Neutrophil (primary cell): ENCODE measurements around the gene CRTC1.

Experiments
- H3K27ac ChIP-seq: fragments of 200-600 bp; sonication (generic); 2 replicates; pipeline ENCODE4 v1.5.1; 2016; ENCODE audit warnings: mild to moderate bottlenecking, moderate library complexity
- H3K27me3 ChIP-seq: fragments of 200-600 bp; sonication (generic); 2 replicates; pipeline ENCODE4 v1.6.0; 2016; ENCODE audit warnings: mild to moderate bottlenecking
- H3K36me3 ChIP-seq: fragments of 200-600 bp; sonication (generic); 2 replicates; pipeline ENCODE4 v1.5.1; 2017
- H3K4me1 ChIP-seq, 2 experiments: fragments of 200-600 bp in 1 of 2; sonication (generic) in 1 of 2; 1 replicate in 1 of 2; 2 replicates in 1 of 2; pipeline versions ENCODE4 v1.5.1 to v1.6.1; 2013 to 2016; ENCODE audit warnings: low read depth in 1 of 2, low read length in 1 of 2, mild to moderate bottlenecking in 1 of 2, moderate library complexity in 1 of 2; ENCODE audit not compliant: control insufficient read depth in 1 of 2, insufficient read depth in 1 of 2
- H3K4me3 ChIP-seq, 2 experiments: fragments of 200-600 bp in 1 of 2; sonication (generic) in 1 of 2; 1 replicate in 1 of 2; 2 replicates in 1 of 2; pipeline ENCODE4 v1.5.1; 2013 to 2016; ENCODE audit warnings: low read depth in 1 of 2, low read length in 1 of 2, mild to moderate bottlenecking in 1 of 2, moderate library complexity in 1 of 2
- H3K9me3 ChIP-seq: fragments of 200-600 bp; sonication (generic); 2 replicates; pipeline ENCODE4 v1.5.1; 2016
- TF ChIP-seq, protein P1 (sequence below): fragments of 200-600 bp; sonication (generic); IDR thresholded peaks from 2 replicates; pipeline ENCODE4 v1.5.1; 2016; ENCODE audit warnings: antibody characterized with exemption

CRTC1 gene

DNA sequence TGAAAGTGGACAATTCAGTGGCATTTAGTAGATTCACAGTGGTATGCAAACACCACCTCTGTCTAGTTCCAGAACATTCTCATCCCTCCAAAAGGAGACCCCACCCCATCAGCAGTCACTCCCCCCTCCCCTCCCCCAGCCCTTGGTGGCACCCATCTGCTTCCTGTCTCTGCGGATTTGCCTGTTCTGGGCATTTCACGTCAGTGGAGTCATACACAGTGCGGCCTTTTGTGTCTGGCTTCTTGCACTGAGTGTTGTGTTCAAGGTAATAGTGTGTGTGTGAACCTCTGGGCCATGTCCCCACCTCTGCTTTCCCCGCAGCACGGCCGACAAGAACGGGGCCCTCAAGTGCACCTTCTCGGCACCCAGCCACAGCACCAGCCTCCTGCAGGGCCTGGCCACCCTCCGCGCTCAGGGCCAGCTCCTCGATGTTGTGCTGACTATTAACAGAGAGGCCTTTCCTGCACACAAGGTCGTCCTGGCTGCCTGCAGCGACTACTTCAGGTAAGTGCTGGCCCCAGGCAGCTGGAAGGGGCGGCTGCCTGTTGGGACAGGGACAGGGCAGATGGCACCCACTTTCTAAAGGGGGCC is 19.4 kb upstream of the CRTC1 start:
- peaks cover 32% of the 10 kb centered on the region for H3K36me3 ChIP-seq
- no peak overlapping the region for H3K4me3 ChIP-seq
- H3K4me1 ChIP-seq, result no peaks in the 10 kb centered on the region

DNA sequence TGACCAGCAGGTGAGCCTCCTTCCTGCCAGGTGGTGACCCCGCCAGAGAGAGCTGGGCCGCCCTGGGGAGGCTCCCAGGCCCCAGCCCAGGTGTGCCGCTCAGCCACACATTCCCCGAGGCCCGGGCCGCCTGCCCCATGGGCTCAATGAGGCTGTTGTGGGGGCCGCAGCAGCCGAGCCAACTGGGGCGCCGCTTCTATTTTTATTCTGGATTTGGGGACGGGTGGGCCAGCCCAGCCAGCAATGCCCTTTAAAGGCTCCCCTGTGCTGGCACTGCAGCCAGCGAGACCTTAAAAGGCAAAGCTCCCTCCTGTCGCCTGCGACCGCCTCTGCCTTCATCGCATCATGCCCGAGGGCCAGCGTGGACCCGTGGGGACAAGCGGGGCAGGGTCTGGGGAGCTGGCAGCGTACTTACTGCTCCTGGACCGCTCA is 17.7 kb upstream of the CRTC1 start:
- Histone ChIP-seq H3K4me1 (no peaks in the 10 kb centered on the region), H3K27me3 (no peaks in the 10 kb centered on the region), H3K36me3 (peaks cover 46% of the 10 kb centered on the region), H3K9me3 (no peaks in the 10 kb centered on the region), H3K27ac (no peak overlapping the region), H3K4me3 (no peak overlapping the region)
- TF ChIP-seq, protein P1, sequence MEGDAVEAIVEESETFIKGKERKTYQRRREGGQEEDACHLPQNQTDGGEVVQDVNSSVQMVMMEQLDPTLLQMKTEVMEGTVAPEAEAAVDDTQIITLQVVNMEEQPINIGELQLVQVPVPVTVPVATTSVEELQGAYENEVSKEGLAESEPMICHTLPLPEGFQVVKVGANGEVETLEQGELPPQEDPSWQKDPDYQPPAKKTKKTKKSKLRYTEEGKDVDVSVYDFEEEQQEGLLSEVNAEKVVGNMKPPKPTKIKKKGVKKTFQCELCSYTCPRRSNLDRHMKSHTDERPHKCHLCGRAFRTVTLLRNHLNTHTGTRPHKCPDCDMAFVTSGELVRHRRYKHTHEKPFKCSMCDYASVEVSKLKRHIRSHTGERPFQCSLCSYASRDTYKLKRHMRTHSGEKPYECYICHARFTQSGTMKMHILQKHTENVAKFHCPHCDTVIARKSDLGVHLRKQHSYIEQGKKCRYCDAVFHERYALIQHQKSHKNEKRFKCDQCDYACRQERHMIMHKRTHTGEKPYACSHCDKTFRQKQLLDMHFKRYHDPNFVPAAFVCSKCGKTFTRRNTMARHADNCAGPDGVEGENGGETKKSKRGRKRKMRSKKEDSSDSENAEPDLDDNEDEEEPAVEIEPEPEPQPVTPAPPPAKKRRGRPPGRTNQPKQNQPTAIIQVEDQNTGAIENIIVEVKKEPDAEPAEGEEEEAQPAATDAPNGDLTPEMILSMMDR, result no peak

More for the DNA sequence above, 19.4 kb upstream of the CRTC1 start:
- Histone ChIP-seq H3K9me3 (no peaks in the 10 kb centered on the region), H3K27ac (no peak overlapping the region), H3K27me3 (peaks cover 6% of the 10 kb centered on the region)
- TF ChIP-seq, protein P1, result no peak

DNA sequence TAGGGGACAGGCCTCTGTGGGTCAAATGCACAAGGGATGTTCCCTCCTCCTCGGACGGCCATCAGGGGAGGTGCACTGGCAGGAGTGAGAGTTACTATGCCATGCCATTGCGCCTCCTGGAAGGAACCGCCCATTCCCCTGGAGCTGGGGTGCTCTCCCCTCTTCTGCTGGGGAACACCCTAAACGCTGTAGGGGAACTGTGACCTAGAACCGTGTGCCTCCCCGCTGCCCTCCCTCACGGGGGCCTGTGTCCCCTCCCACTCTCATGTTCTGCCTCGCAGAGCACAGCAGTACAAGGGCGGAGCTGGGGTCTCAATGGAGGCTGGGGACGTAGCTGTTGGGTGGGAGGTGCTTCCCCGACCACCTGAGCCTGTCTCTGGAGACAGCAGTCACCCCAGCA is 17.2 kb upstream of the CRTC1 start:
- Histone ChIP-seq H3K4me1 (no peaks in the 10 kb centered on the region), H3K27me3 (no peaks in the 10 kb centered on the region), H3K9me3 (no peaks in the 10 kb centered on the region), H3K27ac (no peak overlapping the region), H3K36me3 (peaks cover 49% of the 10 kb centered on the region), H3K4me3 (no peak overlapping the region)
- TF ChIP-seq, protein P1, result no peak

DNA sequence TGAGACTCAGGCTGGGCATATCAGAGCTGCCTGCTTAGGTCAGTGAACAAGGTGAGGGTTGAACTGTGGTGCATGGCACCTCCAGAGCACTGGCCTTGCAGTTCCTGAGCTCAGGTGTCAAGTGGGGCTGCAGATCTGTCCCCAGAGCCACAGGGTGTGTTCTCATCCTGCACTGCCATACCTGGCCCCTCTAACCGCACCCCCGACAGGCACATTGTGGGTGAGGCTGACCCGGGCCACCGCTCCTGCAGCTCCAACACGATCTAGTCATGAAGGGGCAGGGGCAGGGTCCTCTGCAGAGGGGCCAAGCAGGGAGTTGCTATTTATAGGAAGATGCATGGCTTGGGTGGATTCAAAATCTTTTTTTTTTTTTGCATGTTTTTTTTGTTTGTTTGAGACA is 16.7 kb upstream of the CRTC1 start:
- H3K27me3 ChIP-seq, result no peaks in the 10 kb centered on the region
- peaks cover 49% of the 10 kb centered on the region for H3K36me3 ChIP-seq
- H3K4me1 ChIP-seq, result no peaks in the 10 kb centered on the region
- H3K4me3 ChIP-seq, result no peak overlapping the region
- TF ChIP-seq, protein P1, result no peak
- H3K9me3 ChIP-seq, result no peaks in the 10 kb centered on the region
- no peak overlapping the region for H3K27ac ChIP-seq

DNA sequence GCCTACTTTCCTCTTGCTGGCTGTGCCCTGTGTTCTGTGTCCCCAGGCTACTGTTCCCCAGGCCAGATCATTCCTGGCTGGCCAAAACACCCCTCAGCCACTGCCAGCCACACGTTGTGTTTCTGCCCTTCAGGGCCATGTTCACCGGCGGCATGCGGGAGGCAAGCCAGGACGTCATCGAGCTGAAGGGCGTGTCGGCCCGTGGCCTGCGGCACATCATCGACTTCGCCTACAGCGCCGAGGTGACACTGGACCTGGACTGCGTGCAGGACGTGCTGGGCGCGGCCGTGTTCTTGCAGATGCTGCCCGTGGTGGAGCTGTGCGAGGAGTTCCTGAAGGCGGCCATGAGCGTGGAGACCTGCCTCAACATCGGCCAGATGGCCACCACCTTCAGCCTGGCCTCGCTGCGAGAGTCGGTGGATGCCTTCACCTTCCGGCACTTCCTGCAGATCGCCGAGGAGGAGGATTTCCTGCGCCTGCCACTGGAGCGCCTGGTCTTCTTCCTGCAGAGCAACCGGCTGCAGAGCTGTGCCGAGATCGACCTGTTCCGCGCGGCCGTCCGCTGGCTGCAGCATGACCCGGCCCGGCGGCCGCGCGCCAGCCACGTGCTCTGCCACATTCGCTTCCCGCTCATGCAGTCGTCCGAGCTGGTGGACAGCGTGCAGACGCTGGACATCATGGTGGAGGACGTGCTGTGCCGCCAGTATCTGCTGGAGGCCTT is 15.8 kb upstream of the CRTC1 start:
- H3K36me3 ChIP-seq, result peaks cover 49% of the 10 kb centered on the region
- no peaks in the 10 kb centered on the region for H3K4me1 ChIP-seq
- TF ChIP-seq, protein P1, result no peak
- no peaks in the 10 kb centered on the region for H3K27me3 ChIP-seq
- H3K4me3 ChIP-seq, result no peak overlapping the region
- H3K9me3 ChIP-seq, result no peaks in the 10 kb centered on the region
- no peak overlapping the region for H3K27ac ChIP-seq
